B cell (primary cell): ENCODE results near the gene ZSCAN9. TPM values are rescaled to one million over a fixed set of nuclear protein-coding genes. Genes with fewer than 3 reads are reported as not detected.

Source experiments
- ATAC-seq: fragments of 200-7000 bp; cut with Tn5 transposase; one replicate; pipeline ENCODE4 v1.10.0; 2021; ENCODE audit warnings: low read depth, mild to moderate bottlenecking, moderate number of reproducible peaks, moderate library complexity
- CTCF ChIA-PET: fragments of 350-600 bp; sonication (Branson Sonifier 250); formaldehyde crosslinking; loops from one replicate; lab custom pipeline; 2021; ENCODE audit warnings: antibody characterized with exemption, inconsistent platforms; lab: Charles Lee
- POLR2A ChIA-PET: fragments of 350-600 bp; sonication (Branson Sonifier 250); formaldehyde crosslinking; loops from one replicate; lab custom pipeline; 2021; ENCODE audit warnings: antibody characterized with exemption; lab: Charles Lee
- DNase-seq: peaks from one replicate; pipeline ENCODE4 v3.0.0; 2013
- H2AFZ ChIP-seq: 2 replicates; pipeline ENCODE4 v1.6.1; 2012; ENCODE audit warnings: mild to moderate bottlenecking, low read depth, low read length; ENCODE audit not compliant: insufficient read depth, poor library complexity, severe bottlenecking
- H3K27ac ChIP-seq, 2 donors: 1 replicate in 1 of 2; 2 replicates in 1 of 2; pipeline ENCODE4 v1.5.1; 2012 to 2013; ENCODE audit warnings: low read length in 2 of 2, mild to moderate bottlenecking in 2 of 2, moderate library complexity in 1 of 2
- H3K27me3 ChIP-seq, 4 experiments: fragments of 200-600 bp in 1 of 4; sonication (generic) in 1 of 4; replicated peaks in 1 of 4; 1 replicate in 2 of 4; 2 replicates in 2 of 4; pipeline versions ENCODE4 v1.6.1 to v1.7.0; 2013 to 2016; ENCODE audit warnings: low read length in 3 of 4, mild to moderate bottlenecking in 2 of 4, mixed read lengths in 1 of 4, moderate library complexity in 1 of 4; ENCODE audit not compliant: insufficient read depth in 4 of 4, control insufficient read depth in 3 of 4; ENCODE audit errors: control extremely low read depth in 1 of 4
- H3K36me3 ChIP-seq, 2 experiments: replicated peaks in 1 of 2; 1 replicate in 1 of 2; 2 replicates in 1 of 2; pipeline versions ENCODE4 v1.6.1 to v1.7.1; 2013; ENCODE audit warnings: low read length in 1 of 2; ENCODE audit not compliant: insufficient read depth in 2 of 2, control insufficient read depth in 1 of 2; ENCODE audit errors: control extremely low read depth in 1 of 2, extremely low read depth in 1 of 2
- H3K4me1 ChIP-seq, 2 donors: fragments of 200-600 bp in 1 of 2; sonication (generic) in 1 of 2; 1 replicate in 1 of 2; 2 replicates in 1 of 2; pipeline versions ENCODE4 v1.5.1 to v1.6.1; 2013 to 2017; ENCODE audit warnings: low read length in 2 of 2; ENCODE audit not compliant: control insufficient read depth in 2 of 2, insufficient read depth in 2 of 2
- H3K4me2 ChIP-seq: replicated peaks from 2 replicates; pipeline ENCODE3; 2012; ENCODE audit warnings: mild to moderate bottlenecking, low read depth, low read length; ENCODE audit not compliant: poor library complexity, severe bottlenecking
- H3K4me3 ChIP-seq, 5 experiments: fragments of 200-600 bp in 1 of 5; sonication (generic) in 1 of 5; 1 replicate in 3 of 5; 2 replicates in 2 of 5; pipeline versions ENCODE4 v1.5.1 to v1.7.0; 2011 to 2016; ENCODE audit warnings: low read length in 4 of 5, mild to moderate bottlenecking in 4 of 5, low read depth in 2 of 5, control low read depth in 1 of 5, moderate library complexity in 1 of 5; ENCODE audit not compliant: insufficient read depth in 1 of 5; ENCODE audit errors: control extremely low read depth in 1 of 5, extremely low read depth in 1 of 5
- H3K79me2 ChIP-seq: fragments of 200-600 bp; sonication (generic); one replicate; pipeline ENCODE4 v1.6.0; 2016; ENCODE audit warnings: low read length; ENCODE audit not compliant: control insufficient read depth, insufficient read depth
- H3K9ac ChIP-seq: fragments of 200-600 bp; sonication (generic); 2 replicates; pipeline ENCODE4 v1.6.1; 2017; ENCODE audit warnings: mild to moderate bottlenecking, low read length, moderate library complexity
- H3K9me3 ChIP-seq, 3 donors: one replicate each; pipeline versions ENCODE4 v1.6.1 to v1.7.1; 2013; ENCODE audit warnings: low read length in 2 of 3; ENCODE audit not compliant: control insufficient read depth in 2 of 3, insufficient read depth in 1 of 3; ENCODE audit errors: control extremely low read depth in 1 of 3
- H4K20me1 ChIP-seq: 2 replicates; pipeline ENCODE4 v1.6.0; 2012; ENCODE audit warnings: mild to moderate bottlenecking, low read length; ENCODE audit not compliant: insufficient read depth, control insufficient read depth, poor library complexity, severe bottlenecking
- H3K27ac Mint-ChIP-seq: one replicate; pipeline ENCODE4 v1.8.0; 2021; ENCODE audit warnings: mixed read lengths
- H3K27me3 Mint-ChIP-seq: one replicate; pipeline ENCODE4 v1.8.0; 2021; ENCODE audit warnings: mixed read lengths
- H3K4me1 Mint-ChIP-seq: one replicate; pipeline ENCODE4 v1.8.0; 2021; ENCODE audit warnings: mixed read lengths
- H3K4me3 Mint-ChIP-seq: one replicate; pipeline ENCODE4 v1.8.0; 2021; ENCODE audit warnings: mixed read lengths
- H3K9me3 Mint-ChIP-seq: one replicate; pipeline ENCODE4 v1.8.0; 2022; ENCODE audit warnings: mixed read lengths; ENCODE audit not compliant: insufficient read depth
- EZH2 ChIP-seq: IDR thresholded peaks from 2 replicates; pipeline ENCODE4 v1.6.1; 2012; ENCODE audit warnings: borderline replicate concordance, low read depth, mild to moderate bottlenecking, moderate library complexity, low read length; ENCODE audit not compliant: insufficient read depth, poor library complexity, severe bottlenecking
- WGBS: methylation state at CpG from one replicate; pipeline ENCODE4 v1.1.5; 2013; ENCODE audit warnings: missing lambda C conversion rate; ENCODE audit not compliant: insufficient coverage; 5-methylcytosine and 5-hydroxymethylcytosine counted together
- intact Hi-C: fragments of 100-400 bp; cut with micrococcal nuclease; formaldehyde crosslinking; loops from one replicate; pipeline ENCODE4 v1.10.0; 2022
- polyA plus RNA-seq: library from polyadenylated mRNA; depleted of rRNA; stranded (reverse); fragments of >200 nt; gene quantifications from 2 replicates; pipeline ENCODE4 v1.2.3, GENCODE V29; 2012
- total RNA-seq, 2 donors: library from RNA; stranded (reverse); fragments of 120-200 nt in 1 of 2; gene quantifications; 1 replicate in 1 of 2; 2 replicates in 1 of 2; pipeline versions ENCODE4 v1.2.3 to v1.2.4, GENCODE V29; 2013 to 2022
- TF ChIP-seq, protein P1 (sequence below): fragments of 200-600 bp; IDR thresholded peaks from one replicate; pipeline ENCODE4 v1.8.0; 2022; ENCODE audit warnings: antibody characterized with exemption, mild to moderate bottlenecking

ZSCAN9 gene
- total and polyA plus RNA-seq, 2 donors (not counting 1 experiment from before 2014, with no cell fraction given), result 14.7 to 29.8 TPM

DNA sequence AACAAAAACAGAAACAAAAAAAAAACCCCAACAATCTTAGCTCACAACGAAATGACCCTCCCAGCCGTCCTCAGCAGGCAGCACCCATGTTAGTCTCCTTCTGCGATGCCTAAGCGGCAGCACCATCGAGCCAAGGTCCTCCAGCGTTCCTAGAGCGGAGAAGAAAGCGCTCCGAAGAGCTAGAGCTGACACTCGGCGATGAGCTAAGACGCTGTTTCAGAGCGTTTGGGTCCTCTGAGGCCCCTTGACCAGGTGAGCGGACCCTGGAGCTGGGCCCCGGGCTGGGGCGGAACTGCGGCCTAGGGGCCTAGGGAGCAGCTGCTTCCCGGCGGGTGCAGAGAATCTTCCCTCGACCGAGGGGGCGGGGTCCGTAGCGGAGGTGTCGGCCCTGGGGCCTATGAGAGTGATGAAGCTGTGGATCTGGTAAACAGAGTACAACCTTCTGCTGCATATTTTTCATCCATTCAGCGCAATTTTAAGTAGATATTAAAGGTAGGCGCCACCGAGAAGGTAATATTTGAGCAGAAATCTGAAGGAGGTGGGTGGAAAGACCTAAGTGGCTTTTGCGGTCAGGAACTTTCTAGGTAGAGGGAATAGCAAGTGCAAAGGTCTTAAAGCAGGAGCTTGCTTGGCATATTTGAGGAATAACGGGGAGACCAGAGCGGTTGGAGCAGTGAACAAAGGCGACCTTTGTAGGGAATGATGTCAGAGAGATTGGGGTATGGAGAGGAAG is 42.1 kb downstream of the ZSCAN9 start, which contains the start of gene ZSCAN26:
Gene ZSCAN26 (plus strand): TSS at position 182 of the 733 bp plus-strand sequence. CDS start 4,777 bp downstream, outside the sequence.
- ChIA-PET POLR2A (interaction anchor here (0.5 to 2.1 kb wide), 8 partner anchors 15 to 894 kb away, joined by 3 to 12 read pairs (median 4); partner anchors contain the start of genes ZKSCAN4, ZKSCAN8, ZSCAN12 and ZSCAN31), CTCF (interaction anchor here (0.7 to 3.0 kb wide), 9 partner anchors 14 to 470 kb away, joined by 3 to 24 read pairs (median 4); partner anchors contain the start of genes PGBD1, ZKSCAN3, ZKSCAN4 and ZSCAN31)
- peak within 1 kb of the TSS; percentile 94 for H2AFZ ChIP-seq
- under 1% methylated on average over 26 of the region's 32 CpGs for WGBS
- Mint-ChIP-seq H3K27ac (no peak within 1 kb of the TSS), H3K9me3 (no peaks in the 10 kb centered on the region), H3K27me3 (no peaks in the 10 kb centered on the region), H3K4me1 (peaks cover 10% of the 10 kb centered on the region), H3K4me3 (no peak within 1 kb of the TSS)
- DNase-seq, result peak; percentile 95
- peak within 1 kb of the TSS; percentile 84 for H3K4me2 ChIP-seq
- peaks cover 24% of the 10 kb centered on the region for H3K79me2 ChIP-seq
- peaks cover 0 to 6% of the 10 kb centered on the region in 2 experiments for H3K36me3 ChIP-seq
- H3K27ac ChIP-seq, result peak within 1 kb of the TSS; percentile 66 to 77
- ATAC-seq, result peak; percentile 96
- H3K9ac ChIP-seq, result peak within 1 kb of the TSS; percentile 89
- no peak for TF ChIP-seq EZH2
- TF ChIP-seq, protein P1, sequence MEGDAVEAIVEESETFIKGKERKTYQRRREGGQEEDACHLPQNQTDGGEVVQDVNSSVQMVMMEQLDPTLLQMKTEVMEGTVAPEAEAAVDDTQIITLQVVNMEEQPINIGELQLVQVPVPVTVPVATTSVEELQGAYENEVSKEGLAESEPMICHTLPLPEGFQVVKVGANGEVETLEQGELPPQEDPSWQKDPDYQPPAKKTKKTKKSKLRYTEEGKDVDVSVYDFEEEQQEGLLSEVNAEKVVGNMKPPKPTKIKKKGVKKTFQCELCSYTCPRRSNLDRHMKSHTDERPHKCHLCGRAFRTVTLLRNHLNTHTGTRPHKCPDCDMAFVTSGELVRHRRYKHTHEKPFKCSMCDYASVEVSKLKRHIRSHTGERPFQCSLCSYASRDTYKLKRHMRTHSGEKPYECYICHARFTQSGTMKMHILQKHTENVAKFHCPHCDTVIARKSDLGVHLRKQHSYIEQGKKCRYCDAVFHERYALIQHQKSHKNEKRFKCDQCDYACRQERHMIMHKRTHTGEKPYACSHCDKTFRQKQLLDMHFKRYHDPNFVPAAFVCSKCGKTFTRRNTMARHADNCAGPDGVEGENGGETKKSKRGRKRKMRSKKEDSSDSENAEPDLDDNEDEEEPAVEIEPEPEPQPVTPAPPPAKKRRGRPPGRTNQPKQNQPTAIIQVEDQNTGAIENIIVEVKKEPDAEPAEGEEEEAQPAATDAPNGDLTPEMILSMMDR, result no peak
- peaks cover 10 to 18% of the 10 kb centered on the region in 2 donors for H3K4me1 ChIP-seq
- H4K20me1 ChIP-seq, result no peaks in the 10 kb centered on the region
- peaks cover 0 to 3% (median 0%) of the 10 kb centered on the region in 4 experiments for H3K27me3 ChIP-seq
- no peaks in the 10 kb centered on the region for H3K9me3 ChIP-seq
- H3K4me3 ChIP-seq, result peak within 1 kb of the TSS; percentile 62 to 100 (median 72)
- intact Hi-C loops, result loop anchor here (1.0 to 5.0 kb wide), 10 partner anchors 15 to 880 kb away; partner anchors contain the start of genes ZKSCAN3, ZKSCAN4, ZNF165 and ZNF391
